ENCODE results near the gene LY6G6C. TPM values are rescaled to one million over a fixed set of nuclear protein-coding genes. Genes with fewer than 3 reads are reported as not detected.

LY6G6C gene
- total and polyA plus RNA-seq, 2 of the 13 experiments (the other 11 are each of a cell fraction or from before 2014, with no cell fraction given) = 0.15 TPM; not detected in 1

DNA sequence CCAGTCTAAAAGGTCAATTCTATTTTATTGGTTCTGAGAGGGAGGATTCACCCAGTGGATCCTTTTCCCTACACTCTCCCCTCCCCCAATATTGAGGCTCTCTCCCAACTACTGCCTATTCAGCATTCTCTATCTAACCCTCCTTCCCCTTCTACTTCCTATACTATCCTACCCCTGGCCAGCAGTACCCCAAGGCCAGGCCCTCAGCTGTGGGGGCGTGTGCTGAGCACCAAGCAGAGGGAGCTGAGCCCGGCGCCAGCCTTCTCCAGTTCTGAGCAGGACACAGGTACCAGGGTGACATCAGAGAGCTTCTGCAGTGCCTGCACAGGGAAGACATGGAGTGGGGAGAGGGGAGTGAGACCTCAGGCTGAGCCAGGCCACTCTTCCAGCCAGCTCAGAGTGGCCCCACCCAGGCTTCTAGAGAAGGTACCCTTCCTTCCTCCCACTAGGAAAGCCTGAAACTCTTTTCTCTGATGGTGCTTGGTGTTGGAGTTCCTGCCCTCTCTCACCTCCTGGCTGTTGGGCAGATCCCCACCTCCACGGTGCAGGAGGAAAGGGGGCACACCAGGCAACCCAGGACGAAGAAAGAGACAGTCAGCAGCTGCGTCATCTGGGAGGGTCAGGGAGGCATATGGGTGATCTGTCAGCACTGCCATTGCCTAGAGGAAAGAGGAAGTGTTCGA is 5.6 kb upstream of the LY6G6C start:
- H3K27me3 ChIP-seq (ENCODE audit: control insufficient read depth in 1 of 2, insufficient read depth in 2 of 2, low read length in 2 of 2) = peaks cover 0 to under 1% of the 10 kb centered on the region in 2 experiments; a peak in 2 of 5 replicates
- H4K20me1 ChIP-seq (ENCODE audit: insufficient read depth, low read length) = peaks cover 11% of the 10 kb centered on the region; the same call in 1 of the 2 replicates
- DNase-seq (ENCODE audit: low spot score) = no peak
- H3K79me2 ChIP-seq (ENCODE audit: insufficient read depth, low read length) = no peaks in the 10 kb centered on the region
- 84% methylated on average over 7 of the region's 7 CpGs for WGBS (ENCODE audit: low lambda C conversion rate)
- TF ChIP-seq HNRNPK (IDR thresholded peaks at IDR 0.05; ENCODE audit: low read depth, low read length, poor library complexity, severe bottlenecking) = no peak
- TF ChIP-seq MAFK (conservative IDR thresholded peaks at IDR 0.05 in 1 of 2, IDR thresholded peaks at IDR 0.05 in 1 of 2; ENCODE audit: low read length in 2 of 2) = peak in 1 of 2 experiments; percentile 24; a peak in 2 of 4 replicates
- CTCF ChIA-PET (ENCODE audit: low intra/inter-chr PET ratio, low total read pairs) = interaction anchor here (4.2 kb wide), 1 partner anchor 43 kb away, joined by 74 read pairs; no protein-coding TSS in a partner anchor
- POLR2A ChIA-PET = interaction anchor here (2.1 to 6.1 kb wide), 2 partner anchors 12 to 43 kb away, joined by 11 to 122 read pairs; partner anchors contain the start of genes CLIC1 and MSH5
- peaks cover 14 to 18% of the 10 kb centered on the region in 2 experiments for H3K36me3 ChIP-seq (replicated peaks in 1 of 2; ENCODE audit: control insufficient read depth in 1 of 2, insufficient read depth in 2 of 2, low read length in 2 of 2)
- no peak overlapping the region for H3K4me2 ChIP-seq (ENCODE audit: low read depth, low read length)
- peaks cover 33% of the 10 kb centered on the region for H3K4me1 ChIP-seq (ENCODE audit: insufficient read depth, low read length)
- H3K9ac ChIP-seq (ENCODE audit: insufficient read depth, low read depth, low read length) = no peak overlapping the region
- no peak overlapping the region for H3K27ac ChIP-seq (ENCODE audit: extremely low read length, insufficient read depth, low read length)
- FAIRE-seq = no peak
- intact Hi-C loops (cut with micrococcal nuclease; ENCODE audit: unreplicated experiment) = no loop called here
- in situ Hi-C loops (cut with HindIII; ENCODE audit: extremely low pct_ligation_motif_present, low pct_unique_long_range_greater_than_20kb) = no loop called here
- no peak for ATAC-seq
- H3K9me3 ChIP-seq (ENCODE audit: low read length) = no peaks in the 10 kb centered on the region
- H2AFZ ChIP-seq (ENCODE audit: low read length) = no peak overlapping the region
- H3K4me3 ChIP-seq (replicated peaks in 1 of 3; ENCODE audit: insufficient read depth in 1 of 3, low read depth in 2 of 3, low read length in 3 of 3) = no peak overlapping the region
- no TSS peak for BruUV-seq (replicated peaks)

DNA sequence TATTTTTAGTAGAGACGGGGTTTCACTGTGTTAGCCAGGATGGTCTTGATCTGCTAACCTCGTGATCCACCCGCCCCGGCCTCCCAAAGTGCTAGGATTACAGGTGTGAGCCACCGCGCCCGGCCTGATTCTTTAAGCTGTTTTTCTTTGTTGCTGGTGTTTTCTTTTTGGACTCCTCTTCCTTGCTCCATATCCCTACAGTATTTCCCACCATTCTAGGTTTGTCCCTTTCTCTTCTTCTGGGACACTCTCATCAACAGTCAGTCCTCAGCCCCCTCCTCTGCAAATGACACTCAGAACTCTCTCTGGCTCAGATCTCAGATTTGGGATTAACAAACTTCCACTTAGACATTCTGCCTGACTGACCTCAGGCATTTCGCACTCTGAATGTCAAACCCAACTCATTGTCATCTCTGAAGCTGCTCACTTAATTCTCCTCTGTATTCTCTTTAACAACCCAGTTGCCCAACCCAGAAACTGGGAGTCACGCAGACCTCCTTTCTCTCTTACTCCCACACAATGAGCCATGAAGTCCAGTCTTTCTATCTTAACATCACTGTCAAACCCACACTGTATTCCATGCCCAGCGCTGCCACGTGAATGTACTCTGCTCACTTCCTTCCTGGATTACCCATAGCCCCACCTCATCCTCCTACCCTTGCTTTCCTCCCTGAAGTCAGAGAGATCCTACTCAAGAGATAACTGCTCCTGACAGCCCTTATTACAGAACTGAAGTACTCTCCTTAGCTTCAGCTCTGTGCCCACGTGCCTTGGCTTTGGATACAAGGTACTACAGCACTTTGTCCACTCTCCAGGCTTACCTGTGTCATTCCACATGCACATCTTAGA is 4.2 kb upstream of the LY6G6C start:
- Histone ChIP-seq H3K36me3 (replicated peaks in 1 of 2; ENCODE audit: control insufficient read depth in 1 of 2, insufficient read depth in 2 of 2, low read length in 2 of 2) (peaks cover 5 to 7% of the 10 kb centered on the region in 2 experiments; a peak in 4 of 5 replicates), H3K79me2 (ENCODE audit: insufficient read depth, low read length) (no peaks in the 10 kb centered on the region), H4K20me1 (ENCODE audit: insufficient read depth, low read length) (peaks cover 6% of the 10 kb centered on the region; the same call in 1 of the 2 replicates), H3K9ac (ENCODE audit: insufficient read depth, low read depth, low read length) (no peak overlapping the region), H3K4me3 (replicated peaks in 1 of 3; ENCODE audit: insufficient read depth in 1 of 3, low read depth in 2 of 3, low read length in 3 of 3) (no peak overlapping the region), H3K27ac (ENCODE audit: extremely low read length, insufficient read depth, low read length) (no peak overlapping the region), H3K4me1 (ENCODE audit: insufficient read depth, low read length) (peaks cover 20% of the 10 kb centered on the region; the same call in 1 of the 2 replicates), H3K27me3 (ENCODE audit: control insufficient read depth in 1 of 2, insufficient read depth in 2 of 2, low read length in 2 of 2) (peaks cover 0 to 15% of the 10 kb centered on the region in 2 experiments; a peak in 4 of 5 replicates), H2AFZ (ENCODE audit: low read length) (no peak overlapping the region), H3K4me2 (ENCODE audit: low read depth, low read length) (no peak overlapping the region), H3K9me3 (ENCODE audit: low read length) (no peaks in the 10 kb centered on the region)
- ChIA-PET CTCF (ENCODE audit: low intra/inter-chr PET ratio, low total read pairs) (interaction anchor here (0.8 kb wide), 1 partner anchor 65 kb away, joined by 3 read pairs; no protein-coding TSS in a partner anchor), POLR2A (interaction anchor here (0.9 to 2.7 kb wide), 3 partner anchors 11 to 102 kb away, joined by 3 to 11 read pairs (median 3); partner anchors contain the start of genes HSPA1B and LY6G6D)
- in situ Hi-C loops (cut with HindIII; ENCODE audit: extremely low pct_ligation_motif_present, low pct_unique_long_range_greater_than_20kb) = no loop called here
- TF ChIP-seq POLR2AphosphoS5 (IDR thresholded peaks at IDR 0.05; ENCODE audit: low read depth, low read length) (0 out of 2 replicates have a peak, but pooled peaks have one; percentile 25), HMG20A (CRISPR knock-in tag; IDR thresholded peaks at IDR 0.05; ENCODE audit: borderline replicate concordance) (no peak), HNRNPLL (IDR thresholded peaks at IDR 0.05; ENCODE audit: low read depth, low read length, poor library complexity, severe bottlenecking) (no peak), POLR2A (IDR thresholded peaks at IDR 0.05; ENCODE audit: insufficient read depth in 1 of 2, low read depth in 2 of 2, low read length in 2 of 2) (0 out of 4 replicates have a peak, but pooled peaks of 1 of the 2 experiments have one; percentile 12), ZNF567 (CRISPR knock-in tag; IDR thresholded peaks at IDR 0.05; ENCODE audit: borderline replicate concordance) (no peak), KMT2B (CRISPR knock-in tag; IDR thresholded peaks at IDR 0.05) (no peak), GATAD2A (CRISPR knock-in tag; IDR thresholded peaks at IDR 0.05) (no peak)
- TF ChIP-seq, protein P1, sequence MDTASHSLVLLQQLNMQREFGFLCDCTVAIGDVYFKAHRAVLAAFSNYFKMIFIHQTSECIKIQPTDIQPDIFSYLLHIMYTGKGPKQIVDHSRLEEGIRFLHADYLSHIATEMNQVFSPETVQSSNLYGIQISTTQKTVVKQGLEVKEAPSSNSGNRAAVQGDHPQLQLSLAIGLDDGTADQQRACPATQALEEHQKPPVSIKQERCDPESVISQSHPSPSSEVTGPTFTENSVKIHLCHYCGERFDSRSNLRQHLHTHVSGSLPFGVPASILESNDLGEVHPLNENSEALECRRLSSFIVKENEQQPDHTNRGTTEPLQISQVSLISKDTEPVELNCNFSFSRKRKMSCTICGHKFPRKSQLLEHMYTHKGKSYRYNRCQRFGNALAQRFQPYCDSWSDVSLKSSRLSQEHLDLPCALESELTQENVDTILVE (CRISPR knock-in tag; IDR thresholded peaks at IDR 0.05) = no peak
- intact Hi-C loops (cut with micrococcal nuclease; ENCODE audit: unreplicated experiment) = no loop called here
- WGBS (ENCODE audit: low lambda C conversion rate) = 85% methylated on average over 12 of the region's 12 CpGs
- FAIRE-seq (no peak), DNase-seq (ENCODE audit: low spot score) (no peak), ATAC-seq (no peak)
- BruUV-seq (replicated peaks) = no TSS peak

Data from HepG2 (cell line).